ENCODE data around the gene SCFD2. TPM values are rescaled to one million over a fixed set of nuclear protein-coding genes. Genes with fewer than 3 reads are reported as not detected.

The SCFD2 gene
- total RNA-seq, 1 donor from 2014 or later = 10.7 TPM

DNA sequence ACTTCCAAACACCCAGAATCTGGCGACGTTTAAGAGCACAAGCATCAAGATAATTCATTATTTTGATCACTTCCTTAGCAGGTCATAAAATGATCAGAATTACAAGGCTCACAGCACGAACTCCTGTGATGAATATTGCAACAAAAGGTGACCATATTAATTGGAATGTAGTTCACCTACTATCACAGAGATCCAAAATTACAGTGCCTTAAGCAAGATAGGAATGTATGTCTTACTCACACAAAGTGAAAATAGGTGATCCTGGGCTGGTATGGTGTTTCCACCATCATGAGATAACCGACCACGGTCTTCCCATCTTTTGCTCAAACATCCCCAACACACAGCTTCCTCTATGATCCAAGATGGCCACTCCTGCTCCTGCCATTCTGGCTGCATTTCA lies 131.2 kb downstream of the SCFD2 start:
- H3K9me3 Mint-ChIP-seq (ENCODE audit: low read depth) = no peaks in the 10 kb centered on the region
- TF ChIP-seq, protein P1, sequence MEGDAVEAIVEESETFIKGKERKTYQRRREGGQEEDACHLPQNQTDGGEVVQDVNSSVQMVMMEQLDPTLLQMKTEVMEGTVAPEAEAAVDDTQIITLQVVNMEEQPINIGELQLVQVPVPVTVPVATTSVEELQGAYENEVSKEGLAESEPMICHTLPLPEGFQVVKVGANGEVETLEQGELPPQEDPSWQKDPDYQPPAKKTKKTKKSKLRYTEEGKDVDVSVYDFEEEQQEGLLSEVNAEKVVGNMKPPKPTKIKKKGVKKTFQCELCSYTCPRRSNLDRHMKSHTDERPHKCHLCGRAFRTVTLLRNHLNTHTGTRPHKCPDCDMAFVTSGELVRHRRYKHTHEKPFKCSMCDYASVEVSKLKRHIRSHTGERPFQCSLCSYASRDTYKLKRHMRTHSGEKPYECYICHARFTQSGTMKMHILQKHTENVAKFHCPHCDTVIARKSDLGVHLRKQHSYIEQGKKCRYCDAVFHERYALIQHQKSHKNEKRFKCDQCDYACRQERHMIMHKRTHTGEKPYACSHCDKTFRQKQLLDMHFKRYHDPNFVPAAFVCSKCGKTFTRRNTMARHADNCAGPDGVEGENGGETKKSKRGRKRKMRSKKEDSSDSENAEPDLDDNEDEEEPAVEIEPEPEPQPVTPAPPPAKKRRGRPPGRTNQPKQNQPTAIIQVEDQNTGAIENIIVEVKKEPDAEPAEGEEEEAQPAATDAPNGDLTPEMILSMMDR (IDR thresholded peaks at IDR 0.05) = no peak
- no peaks in the 10 kb centered on the region for H3K36me3 Mint-ChIP-seq (ENCODE audit: low read depth)
- peaks cover 12% of the 10 kb centered on the region for H3K4me1 Mint-ChIP-seq (ENCODE audit: low read depth)
- DNase-seq (ENCODE audit: low spot score) = no peak
- H3K27ac Mint-ChIP-seq (ENCODE audit: unreplicated experiment) = no peak overlapping the region
- no peaks in the 10 kb centered on the region for H3K27me3 Mint-ChIP-seq (ENCODE audit: low read depth)
- H3K4me3 Mint-ChIP-seq (ENCODE audit: unreplicated experiment) = no peak overlapping the region

DNA sequence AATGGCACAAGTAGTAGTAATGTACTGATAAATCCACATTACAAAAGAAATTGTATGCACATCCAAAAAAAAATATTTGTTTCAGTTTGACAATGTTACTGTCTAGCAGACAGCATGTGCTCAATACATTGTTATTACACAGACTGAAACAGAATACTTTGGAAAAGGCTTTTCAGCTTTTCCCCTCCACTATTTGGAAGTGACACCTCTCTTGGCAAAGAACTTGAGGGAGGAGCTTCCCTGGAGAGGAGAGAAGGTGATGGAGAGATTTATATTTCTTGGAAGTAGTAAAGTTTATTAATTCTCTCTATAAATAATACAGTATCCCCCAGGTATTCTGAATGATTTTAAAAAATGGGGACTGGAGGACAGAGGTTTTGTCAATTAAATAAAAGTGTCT lies 131.8 kb downstream of the SCFD2 start:
- no peaks in the 10 kb centered on the region for H3K36me3 Mint-ChIP-seq (ENCODE audit: low read depth)
- DNase-seq (ENCODE audit: low spot score) = no peak
- H3K4me3 Mint-ChIP-seq (ENCODE audit: unreplicated experiment) = no peak overlapping the region
- H3K9me3 Mint-ChIP-seq (ENCODE audit: low read depth) = no peaks in the 10 kb centered on the region
- peaks cover 12% of the 10 kb centered on the region for H3K4me1 Mint-ChIP-seq (ENCODE audit: low read depth)
- no peaks in the 10 kb centered on the region for H3K27me3 Mint-ChIP-seq (ENCODE audit: low read depth)
- H3K27ac Mint-ChIP-seq (ENCODE audit: unreplicated experiment) = no peak overlapping the region
- TF ChIP-seq, protein P1 (IDR thresholded peaks at IDR 0.05) = no peak

DNA sequence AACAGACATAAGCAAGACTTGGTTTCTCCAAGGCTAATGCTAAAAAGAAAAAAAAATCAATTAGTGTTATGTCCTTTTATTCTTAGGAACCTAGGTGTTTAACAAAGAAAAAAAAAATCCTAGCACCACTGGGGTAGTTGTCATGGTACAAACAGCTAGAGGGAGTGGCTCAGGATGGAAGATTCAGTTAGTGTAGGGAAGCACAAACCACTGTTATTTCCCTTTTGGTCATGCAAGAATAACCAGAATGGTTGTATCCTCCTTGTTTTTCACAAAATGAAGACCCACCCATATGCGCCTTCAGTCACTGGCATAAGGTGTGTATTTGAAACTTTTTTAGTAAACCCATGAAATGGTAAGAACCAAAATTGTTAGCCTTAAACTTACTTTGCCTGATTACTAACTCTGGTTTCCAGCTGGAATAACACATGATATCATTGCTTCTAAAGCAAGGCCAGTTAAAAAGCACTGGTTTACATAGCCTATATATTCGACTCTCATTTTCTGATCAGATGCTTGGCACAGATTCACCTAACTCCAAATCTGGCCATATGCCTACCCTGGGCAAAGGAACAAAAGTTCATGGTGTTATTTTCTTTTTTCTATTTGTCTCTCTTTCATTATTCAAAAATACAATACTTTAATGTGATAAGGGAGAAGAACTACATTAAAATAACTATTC lies 132.6 kb downstream of the SCFD2 start:
- Mint-ChIP-seq H3K9me3 (ENCODE audit: low read depth) (no peaks in the 10 kb centered on the region), H3K27ac (ENCODE audit: unreplicated experiment) (no peak overlapping the region), H3K36me3 (ENCODE audit: low read depth) (no peaks in the 10 kb centered on the region), H3K4me1 (ENCODE audit: low read depth) (peaks cover 12% of the 10 kb centered on the region), H3K4me3 (ENCODE audit: unreplicated experiment) (no peak overlapping the region), H3K27me3 (ENCODE audit: low read depth) (no peaks in the 10 kb centered on the region)
- TF ChIP-seq, protein P1 (IDR thresholded peaks at IDR 0.05) = no peak
- DNase-seq (ENCODE audit: low spot score) = no peak

- Mint-ChIP-seq H3K9me3 (ENCODE audit: low read depth) (no peaks in the 10 kb centered on the region), H3K27me3 (ENCODE audit: low read depth) (no peaks in the 10 kb centered on the region), H3K27ac (ENCODE audit: unreplicated experiment) (no peak overlapping the region), H3K4me3 (ENCODE audit: unreplicated experiment) (no peak overlapping the region), H3K36me3 (ENCODE audit: low read depth) (no peaks in the 10 kb centered on the region), H3K4me1 (ENCODE audit: low read depth) (peaks cover 12% of the 10 kb centered on the region)
- TF ChIP-seq, protein P1 (IDR thresholded peaks at IDR 0.05) = no peak
- no peak for DNase-seq (ENCODE audit: low spot score)
Measured at GRCh38 chr4:53232371-53232770, 133.5 kb downstream of the SCFD2 start.

GRCh38 chr4:53228036-53228435 lies 137.8 kb downstream of the SCFD2 start:
- H3K27me3 Mint-ChIP-seq (ENCODE audit: low read depth) = no peaks in the 10 kb centered on the region
- DNase-seq (ENCODE audit: low spot score) = no peak
- no peak overlapping the region for H3K27ac Mint-ChIP-seq (ENCODE audit: unreplicated experiment)
- H3K4me1 Mint-ChIP-seq (ENCODE audit: low read depth) = peaks cover 5% of the 10 kb centered on the region
- no peaks in the 10 kb centered on the region for H3K36me3 Mint-ChIP-seq (ENCODE audit: low read depth)
- TF ChIP-seq, protein P1 (IDR thresholded peaks at IDR 0.05) = no peak
- no peak overlapping the region for H3K4me3 Mint-ChIP-seq (ENCODE audit: unreplicated experiment)
- H3K9me3 Mint-ChIP-seq (ENCODE audit: low read depth) = no peaks in the 10 kb centered on the region
